GM23338 (cell line): ENCODE results near the gene CCND1. TPM values are rescaled to one million over a fixed set of nuclear protein-coding genes. Genes with fewer than 3 reads are reported as not detected.

Experiments
- ATAC-seq: fragments of 200-7000 bp; cut with Tn5 transposase; 3 replicates; pipeline ENCODE4 v1.9.1; 2020
- DNase-seq: peaks from one replicate; pipeline ENCODE4 v3.0.0-alpha.2; 2015; ENCODE audit warnings: low spot score
- H2AFZ ChIP-seq: fragments of 200-600 bp; sonication (generic); 2 replicates; pipeline ENCODE4 v1.8.0; 2016; ENCODE audit warnings: antibody characterized with exemption, mild to moderate bottlenecking, moderate library complexity
- H3F3A ChIP-seq: fragments of 200-600 bp; sonication (generic); replicated peaks from 2 replicates; pipeline ENCODE4 v1.8.0; 2017; ENCODE audit warnings: antibody characterized with exemption, mixed run types, low read depth
- H3K27ac ChIP-seq: fragments of 200-600 bp; sonication (generic); 2 replicates; pipeline ENCODE4 v1.6.1; 2016; ENCODE audit warnings: low read depth
- H3K27me3 ChIP-seq: fragments of 200-600 bp; sonication (generic); 2 replicates; pipeline ENCODE4 v1.8.0; 2016; ENCODE audit warnings: mild to moderate bottlenecking, mixed run types, moderate library complexity; ENCODE audit not compliant: insufficient read depth
- H3K36me3 ChIP-seq: fragments of 200-600 bp; sonication (generic); 2 replicates; pipeline ENCODE4 v1.8.0; 2016; ENCODE audit warnings: mild to moderate bottlenecking; ENCODE audit not compliant: insufficient read depth
- H3K4me1 ChIP-seq: fragments of 200-600 bp; sonication (generic); 2 replicates; pipeline ENCODE4 v1.8.0; 2016; ENCODE audit warnings: mild to moderate bottlenecking, moderate library complexity; ENCODE audit not compliant: insufficient read depth
- H3K4me2 ChIP-seq: fragments of 200-600 bp; sonication (generic); 2 replicates; pipeline ENCODE4 v1.7.1; 2017; ENCODE audit warnings: mixed run types
- H3K4me3 ChIP-seq: fragments of 200-600 bp; sonication (generic); 2 replicates; pipeline ENCODE4 v1.6.1; 2016; ENCODE audit warnings: mixed run types
- H3K79me2 ChIP-seq: fragments of 200-600 bp; sonication (generic); replicated peaks from 2 replicates; pipeline ENCODE4 v1.8.0; 2017; ENCODE audit warnings: mild to moderate bottlenecking; ENCODE audit not compliant: insufficient read depth
- H3K9me2 ChIP-seq: fragments of 200-600 bp; sonication (generic); 2 replicates; pipeline ENCODE4 v1.8.0; 2017; ENCODE audit not compliant: insufficient read depth
- H4K20me1 ChIP-seq: fragments of 200-600 bp; sonication (generic); replicated peaks from 2 replicates; pipeline ENCODE4 v1.8.0; 2017; ENCODE audit warnings: mild to moderate bottlenecking; ENCODE audit not compliant: insufficient read depth
- H3K27ac Mint-ChIP-seq: 2 replicates; pipeline ENCODE4 v1.8.0; 2020; ENCODE audit warnings: inconsistent platforms, mild to moderate bottlenecking, moderate library complexity, mixed read lengths
- H3K27me3 Mint-ChIP-seq: 3 replicates; pipeline ENCODE4 v1.8.0; 2022; ENCODE audit warnings: low read depth, mild to moderate bottlenecking, moderate library complexity, mixed read lengths, inconsistent platforms; ENCODE audit not compliant: insufficient read depth, poor library complexity
- H3K36me3 Mint-ChIP-seq: 3 replicates; pipeline ENCODE4 v1.8.0; 2021; ENCODE audit warnings: low read depth, mild to moderate bottlenecking, inconsistent platforms, moderate library complexity, mixed read lengths
- H3K4me1 Mint-ChIP-seq: 3 replicates; pipeline ENCODE4 v1.8.0; 2020; ENCODE audit warnings: mild to moderate bottlenecking, inconsistent platforms, mixed read lengths
- H3K4me3 Mint-ChIP-seq: 3 replicates; pipeline ENCODE4 v1.8.0; 2021; ENCODE audit warnings: moderate library complexity, mild to moderate bottlenecking, inconsistent platforms, mixed read lengths
- H3K9me3 Mint-ChIP-seq: 3 replicates; pipeline ENCODE4 v1.8.0; 2020; ENCODE audit warnings: moderate library complexity, mild to moderate bottlenecking, inconsistent platforms, mixed read lengths
- CREB1 ChIP-seq: fragments of 250-450 bp; sonication (Bioruptor Pico); IDR thresholded peaks from 2 replicates; pipeline ENCODE4 v1.5.0; 2020; ENCODE audit warnings: low read depth, mild to moderate bottlenecking, moderate library complexity
- CTCF ChIP-seq, 2 experiments: fragments of 200-600 bp in 1 of 2; sonication (generic) in 1 of 2; conservative IDR thresholded peaks; 2 replicates each; pipeline versions ENCODE4 v1.5.1 to v1.6.1; 2016 to 2017; ENCODE audit warnings: antibody characterized with exemption in 2 of 2, low read depth in 2 of 2, mild to moderate bottlenecking in 2 of 2, moderate library complexity in 1 of 2
- ETS1 ChIP-seq: IDR thresholded peaks from 2 replicates; pipeline ENCODE4 v1.6.1; 2016; ENCODE audit warnings: antibody characterized with exemption
- EZH2 ChIP-seq: fragments of 200-600 bp; sonication (generic); IDR thresholded peaks from one replicate; pipeline ENCODE4 v1.8.0; 2017; ENCODE audit warnings: antibody characterized with exemption, mild to moderate bottlenecking, low read depth; ENCODE audit not compliant: unreplicated experiment
- EZH2phosphoT487 ChIP-seq: fragments of 200-600 bp; sonication (generic); IDR thresholded peaks from one replicate; pipeline ENCODE4 v1.8.1; 2018; ENCODE audit warnings: antibody characterized with exemption; ENCODE audit not compliant: unreplicated experiment
- JUNB ChIP-seq: IDR thresholded peaks from one replicate; pipeline ENCODE4 v1.6.1; 2016; ENCODE audit warnings: antibody characterized with exemption; ENCODE audit not compliant: unreplicated experiment
- REST ChIP-seq: IDR thresholded peaks from one replicate; pipeline ENCODE4 v1.6.1; 2018; ENCODE audit warnings: antibody characterized with exemption; ENCODE audit not compliant: unreplicated experiment
- STAT1 ChIP-seq: IDR thresholded peaks from one replicate; pipeline ENCODE4 v1.6.1; 2016; ENCODE audit warnings: antibody characterized with exemption; ENCODE audit not compliant: unreplicated experiment
- ZNF114 ChIP-seq: fragments of 250-450 bp; sonication (Bioruptor Pico); IDR thresholded peaks from 2 replicates; pipeline ENCODE4 v1.5.0; 2020; ENCODE audit warnings: mild to moderate bottlenecking, moderate library complexity
- ZNF331 ChIP-seq: fragments of 250-450 bp; sonication (Bioruptor Pico); IDR thresholded peaks from 2 replicates; pipeline ENCODE4 v1.5.0; 2020; ENCODE audit warnings: low read depth, mild to moderate bottlenecking, moderate library complexity
- polyA plus RNA-seq: library from polyadenylated mRNA; unstranded; fragments of >200 nt; fragmentation: Nextera tagmentation; extraction: Ambion mirVana; gene quantifications from 2 replicates; pipeline ENCODE4 v1.2.1, GENCODE V29; 2016
- total RNA-seq: library from RNA; depleted of rRNA; stranded (reverse); fragments of >200 nt; shearing (Covaris generic); gene quantifications from 2 replicates; pipeline ENCODE4 v1.2.3, GENCODE V29; 2014

CCND1 gene
- total and polyA plus RNA-seq, 2 experiments from 2014 or later = 109 to 183 TPM

- TF ChIP-seq CTCF (conservative IDR thresholded peaks at IDR 0.05; ENCODE audit: low read depth in 2 of 2) (no peak), JUNB (no peak), ETS1 (no peak), REST (no peak), EZH2phosphoT487 (no peak), EZH2 (no peak), STAT1 (no peak), ZNF331 (CRISPR knock-in tag) (no peak)
These were observed 47.1 kb upstream of the CCND1 start (continued) for GRCh38 chr11:69593851-69594250.

GRCh38 chr11:69594481-69594880, 46.5 kb upstream of the CCND1 start:
- no peaks in the 10 kb centered on the region for H4K20me1 ChIP-seq
- no peak overlapping the region for H3K27ac ChIP-seq
- no peaks in the 10 kb centered on the region for H3K4me1 Mint-ChIP-seq
- H3K27ac Mint-ChIP-seq = no peak overlapping the region
- no peaks in the 10 kb centered on the region for H3F3A ChIP-seq
- no peaks in the 10 kb centered on the region for H3K9me2 ChIP-seq
- no peaks in the 10 kb centered on the region for H3K79me2 ChIP-seq
- ATAC-seq = no peak
- no peak overlapping the region for H2AFZ ChIP-seq
- H3K9me3 Mint-ChIP-seq = no peaks in the 10 kb centered on the region; the same call in 2 of the 3 replicates
- no peaks in the 10 kb centered on the region for H3K36me3 Mint-ChIP-seq
- H3K4me2 ChIP-seq = no peak overlapping the region
- no peak overlapping the region for H3K4me3 ChIP-seq
- H3K36me3 ChIP-seq = no peaks in the 10 kb centered on the region
- H3K27me3 ChIP-seq = no peaks in the 10 kb centered on the region
- no peak overlapping the region for H3K4me3 Mint-ChIP-seq
- H3K27me3 Mint-ChIP-seq = no peaks in the 10 kb centered on the region
- no peak for DNase-seq
- no peaks in the 10 kb centered on the region for H3K4me1 ChIP-seq
- TF ChIP-seq EZH2phosphoT487 (no peak), CREB1 (CRISPR knock-in tag) (no peak), ZNF114 (CRISPR knock-in tag) (no peak), JUNB (no peak), CTCF (conservative IDR thresholded peaks at IDR 0.05; ENCODE audit: low read depth in 2 of 2) (no peak)
